Thymus (tissue), 11 donors: ENCODE results near the gene LILRA6. TPM values are rescaled to one million over a fixed set of nuclear protein-coding genes. Genes with fewer than 3 reads are reported as not detected.
A peak's percentile ranks its signal among the peaks of the same experiment; 100 is the strongest.
"Not testable (repeated sequence)": the region's sequence is repeated elsewhere in the genome, so short reads cannot be mapped to it uniquely, and the experiment has no call there.

Experiments
- DNase-seq, 9 donors: peaks; one replicate each; pipeline ENCODE4 v3.0.0-alpha.2; 2013; ENCODE audit warnings: low spot score in 9 of 9, low read depth in 6 of 9, missing footprints in 1 of 9
- H3K27ac ChIP-seq, 2 donors: one replicate each; pipeline ENCODE4 v1.5.1; 2013; ENCODE audit warnings: control low read depth in 1 of 2, low read depth in 1 of 2, low read length in 1 of 2, mild to moderate bottlenecking in 1 of 2, moderate library complexity in 1 of 2
- H3K27me3 ChIP-seq, 2 donors: one replicate each; pipeline ENCODE4 v1.5.1; 2013; ENCODE audit warnings: low read length in 1 of 2; ENCODE audit not compliant: control insufficient read depth in 2 of 2, insufficient read depth in 1 of 2
- H3K36me3 ChIP-seq, 2 donors: one replicate each; pipeline ENCODE4 v1.5.1; 2013; ENCODE audit warnings: low read length in 1 of 2, mild to moderate bottlenecking in 1 of 2, moderate library complexity in 1 of 2; ENCODE audit not compliant: control insufficient read depth in 2 of 2, insufficient read depth in 2 of 2
- H3K4me1 ChIP-seq, 2 donors: one replicate each; pipeline ENCODE4 v1.5.1; 2013; ENCODE audit warnings: low read length in 2 of 2; ENCODE audit not compliant: control insufficient read depth in 2 of 2, insufficient read depth in 2 of 2
- H3K4me3 ChIP-seq, 2 donors: one replicate each; pipeline ENCODE4 v1.5.1; 2013; ENCODE audit warnings: low read length in 2 of 2, control low read depth in 1 of 2, mild to moderate bottlenecking in 1 of 2
- H3K9me3 ChIP-seq, 2 donors: one replicate each; pipeline ENCODE4 v1.5.1; 2013; ENCODE audit warnings: low read length in 1 of 2, mild to moderate bottlenecking in 1 of 2; ENCODE audit not compliant: control insufficient read depth in 2 of 2, insufficient read depth in 1 of 2
- WGBS: extraction: QIAGEN DNeasy Blood & Tissue Kit; methylation state at CpG from one replicate; pipeline ENCODE4 v1.1.7; 2013; 5-methylcytosine and 5-hydroxymethylcytosine counted together
- polyA plus RNA-seq: library from polyadenylated mRNA; stranded (reverse); fragments of 200-250 nt; gene quantifications from one replicate; pipeline ENCODE4 v1.2.3, GENCODE V29; 2013
- total RNA-seq: library from RNA; stranded (reverse); fragments of 120-200 nt; gene quantifications from one replicate; pipeline ENCODE4 v1.2.4, GENCODE V29; 2013
- donor health status: healthy.

LILRA6 gene
- total and polyA plus RNA-seq, 2 donors = 0.61 to 3.9 TPM

- Histone ChIP-seq H3K9me3 (no peaks in the 10 kb centered on the region), H3K27me3 (no peaks in the 10 kb centered on the region), H3K4me3 (no peak overlapping the region), H3K27ac (no peak overlapping the region), H3K36me3 (peaks cover 17 to 25% of the 10 kb centered on the region in 2 donors), H3K4me1 (peaks cover 11 to 17% of the 10 kb centered on the region in 2 donors)
- 98% methylated on average over 7 of the region's 7 CpGs for WGBS
- DNase-seq = no peak
Measured at GRCh38 chr19:54196536-54196935, 46.1 kb downstream of the LILRA6 start.

- H3K36me3 ChIP-seq = peaks cover 17 to 20% of the 10 kb centered on the region in 2 donors
- H3K27ac ChIP-seq, H3K4me3 ChIP-seq, H3K4me1 ChIP-seq, DNase-seq, H3K9me3 ChIP-seq, H3K27me3 ChIP-seq: not testable (repeated sequence)
- over 99% methylated on average over 12 of the region's 12 CpGs for WGBS
Measured at GRCh38 chr19:54194463-54194862, 48.1 kb downstream of the LILRA6 start.

- 97% methylated on average over 11 of the region's 11 CpGs for WGBS
- no peaks in the 10 kb centered on the region for H3K27me3 ChIP-seq
- H3K4me3 ChIP-seq = no peak overlapping the region
- H3K36me3 ChIP-seq = peaks cover 17 to 20% of the 10 kb centered on the region in 2 donors
- peaks cover 17 to 18% of the 10 kb centered on the region in 2 donors for H3K4me1 ChIP-seq
- no peaks in the 10 kb centered on the region for H3K9me3 ChIP-seq
- no peak for DNase-seq
- H3K27ac ChIP-seq = no peak overlapping the region
Measured at GRCh38 chr19:54193011-54193410, 49.6 kb downstream of the LILRA6 start.

- Histone ChIP-seq H3K27ac (peak overlapping the region; percentile 99), H3K27me3 (no peaks in the 10 kb centered on the region), H3K4me1 (peaks cover 19 to 21% of the 10 kb centered on the region in 2 donors), H3K4me3 (peak overlapping the region; percentile 78 to 84), H3K9me3 (no peaks in the 10 kb centered on the region), H3K36me3 (peaks cover 16 to 20% of the 10 kb centered on the region in 2 donors)
- WGBS = 79% methylated on average over 19 of the region's 19 CpGs
- no peak for DNase-seq
Measured at GRCh38 chr19:54191811-54192453, 50.7 kb downstream of the LILRA6 start.

- no peaks in the 10 kb centered on the region for H3K27me3 ChIP-seq
- H3K4me1 ChIP-seq = peaks cover 19 to 21% of the 10 kb centered on the region in 2 donors
- DNase-seq = peak in 8 of 9 donors; percentile 83 to 96 (median 92)
- H3K27ac ChIP-seq = peak within 1 kb of the TSS; percentile 99
- H3K4me3 ChIP-seq = peak within 1 kb of the TSS; percentile 78 to 84
- no peaks in the 10 kb centered on the region for H3K9me3 ChIP-seq
- peaks cover 23 to 24% of the 10 kb centered on the region in 2 donors for H3K36me3 ChIP-seq
- 1% methylated on average over 77 of the region's 77 CpGs for WGBS
Measured at GRCh38 chr19:54191011-54191810, 51.4 kb downstream of the LILRA6 start, which contains the start of gene TSEN34. TSEN34 (plus strand) TSS chr19:54191308; CDS start chr19:54191365, 57 bp downstream.

GRCh38 chr19:54190503-54191010 lies 52.0 kb downstream of the LILRA6 start:
- peak overlapping the region; percentile 99 for H3K27ac ChIP-seq
- no peaks in the 10 kb centered on the region for H3K27me3 ChIP-seq
- peaks cover 23% of the 10 kb centered on the region in 2 donors for H3K36me3 ChIP-seq
- WGBS = under 1% methylated on average over 56 of the region's 56 CpGs
- peak overlapping the region; percentile 78 to 84 for H3K4me3 ChIP-seq
- peaks cover 19 to 21% of the 10 kb centered on the region in 2 donors for H3K4me1 ChIP-seq
- H3K9me3 ChIP-seq = no peaks in the 10 kb centered on the region
- DNase-seq = peak; percentile 97 to 100 (median 100)

GRCh38 chr19:54189735-54190502 lies 52.7 kb downstream of the LILRA6 start:
- under 1% methylated on average over 65 of the region's 65 CpGs for WGBS
- peak; percentile 100 for DNase-seq
- Histone ChIP-seq H3K36me3 (peaks cover 18 to 23% of the 10 kb centered on the region in 2 donors), H3K4me3 (peak overlapping the region; percentile 78 to 84), H3K4me1 (peaks cover 19 to 21% of the 10 kb centered on the region in 2 donors), H3K9me3 (no peaks in the 10 kb centered on the region), H3K27me3 (no peaks in the 10 kb centered on the region), H3K27ac (peak overlapping the region; percentile 99)

GRCh38 chr19:54189145-54189734 lies 53.4 kb downstream of the LILRA6 start, which contains the start of gene MBOAT7:
MBOAT7 (minus strand) TSS chr19:54189580; CDS start chr19:54188508, 1,072 bp downstream.
- under 1% methylated on average over 64 of the region's 64 CpGs for WGBS

More at GRCh38 chr19:54189145-54189734, 53.4 kb downstream of the LILRA6 start, which contains the start of gene MBOAT7:
- Histone ChIP-seq H3K4me3 (peak within 1 kb of the TSS; percentile 78 to 84), H3K27ac (peak within 1 kb of the TSS; percentile 99), H3K27me3 (no peaks in the 10 kb centered on the region), H3K9me3 (no peaks in the 10 kb centered on the region), H3K4me1 (peaks cover 19 to 21% of the 10 kb centered on the region in 2 donors), H3K36me3 (peaks cover 18 to 19% of the 10 kb centered on the region in 2 donors)
- no peak for DNase-seq
